Transverse colon (tissue), 4 donors: ENCODE data around the gene CFAP206. TPM values are rescaled to one million over a fixed set of nuclear protein-coding genes. Genes with fewer than 3 reads are reported as not detected.

Experiments
- DNase-seq: peaks from one replicate; pipeline ENCODE4 v3.0.0-alpha.2; 2019
- H3K27ac ChIP-seq, 4 donors: fragments of 200-600 bp; sonication (generic); 2 replicates each; pipeline ENCODE4 v1.5.1; 2016 to 2018; ENCODE audit warnings: inconsistent platforms in 4 of 4
- H3K27me3 ChIP-seq: fragments of 200-600 bp; sonication (generic); 2 replicates; pipeline ENCODE4 v1.5.1; 2017; ENCODE audit warnings: inconsistent platforms
- H3K36me3 ChIP-seq, 4 donors: fragments of 200-600 bp; sonication (generic); 2 replicates each; pipeline ENCODE4 v1.5.1; 2017 to 2019; ENCODE audit warnings: inconsistent platforms in 4 of 4
- H3K4me1 ChIP-seq, 4 donors: fragments of 200-600 bp; sonication (generic); 2 replicates each; pipeline ENCODE4 v1.5.1; 2017 to 2020; ENCODE audit warnings: inconsistent platforms in 4 of 4
- H3K4me3 ChIP-seq, 4 donors: fragments of 200-600 bp; sonication (generic); 1 replicate in 1 of 4; 2 replicates in 3 of 4; pipeline versions ENCODE4 v1.5.1 to v1.6.1; 2017 to 2019; ENCODE audit warnings: inconsistent platforms in 4 of 4
- H3K9me3 ChIP-seq, 2 donors: fragments of 200-600 bp; sonication (generic); 2 replicates each; pipeline ENCODE4 v1.5.1; 2017 to 2019; ENCODE audit warnings: inconsistent platforms in 2 of 2
- EP300 ChIP-seq: sonication (generic); formaldehyde crosslinking; IDR thresholded peaks from one replicate; pipeline ENCODE4 v1.6.1; 2017; ENCODE audit warnings: antibody characterized with exemption, low read depth
- POLR2A ChIP-seq: fragments of 450-650 bp; IDR thresholded peaks from one replicate; pipeline ENCODE4 v1.6.1; 2016; ENCODE audit warnings: antibody characterized with exemption, mild to moderate bottlenecking, moderate library complexity
- POLR2AphosphoS5 ChIP-seq, 3 donors: sonication (generic); formaldehyde crosslinking; IDR thresholded peaks; one replicate each; pipeline ENCODE4 v1.6.1; 2016; ENCODE audit warnings: antibody characterized with exemption in 3 of 3
- WGBS, 2 donors: methylation state at CpG; one replicate each; pipeline ENCODE4 v1.1.5; 2018; ENCODE audit warnings: low coverage in 1 of 2; 5-methylcytosine and 5-hydroxymethylcytosine counted together
- in situ Hi-C, 4 donors: fragments of 200-750 bp; cut with MboI; loops; one replicate each; pipeline versions ENCODE4 v1.15.0 to v1.15.1; 2017; ENCODE audit warnings: low sequenced_read_pairs in 3 of 4, low pct_ligation_motif_present in 1 of 4, low pct_unique_long_range_greater_than_20kb in 1 of 4
- intact Hi-C: fragments of 100-400 bp; cut with DNase I; formaldehyde crosslinking; loops from one replicate; pipeline ENCODE4 v1.15.1; 2023; ENCODE audit warnings: low total_unique reads
- total RNA-seq, 4 donors: library from RNA; depleted of rRNA; stranded (reverse); fragments of >200 nt; gene quantifications; one replicate each; pipeline ENCODE4 v1.1.0, GENCODE V29; 2016
- TF ChIP-seq, protein P1 (sequence below), 5 experiments: fragments of 200-600 bp in 3 of 5; fragments of 450-650 bp in 2 of 5; sonication (generic) in 3 of 5; IDR thresholded peaks; 1 replicate in 2 of 5; 2 replicates in 3 of 5; pipeline ENCODE4 v1.5.1; 2016 to 2017; ENCODE audit warnings: antibody characterized with exemption in 5 of 5, inconsistent platforms in 3 of 5, mild to moderate bottlenecking in 2 of 5, moderate library complexity in 1 of 5

Gene CFAP206
- total RNA-seq, 4 donors from 2014 or later = not detected

DNA sequence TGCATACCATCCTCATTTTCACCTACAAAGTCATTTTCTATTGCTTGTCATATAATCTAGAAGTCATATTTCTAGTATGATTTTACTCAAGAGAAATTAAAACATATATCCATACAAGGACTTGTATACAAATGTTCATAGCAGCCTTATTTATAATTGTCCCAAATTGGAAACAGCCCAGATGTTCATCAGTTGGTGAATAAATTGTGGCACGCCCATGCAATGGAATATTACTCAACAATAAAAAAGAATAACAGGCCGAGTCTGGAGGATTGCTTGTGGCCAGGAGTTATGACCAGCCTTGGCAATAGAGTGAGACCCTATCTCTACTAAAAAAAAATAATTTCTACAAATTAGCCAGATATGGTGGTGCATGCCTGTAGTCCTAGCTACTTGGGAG lies 34.4 kb upstream of the CFAP206 start:
- 90 to 93% methylated on average over 2 of the region's 2 CpGs for WGBS, 2 donors
- no peak overlapping the region for H3K4me3 ChIP-seq
- H3K4me1 ChIP-seq = no peaks in the 10 kb centered on the region
- no peaks in the 10 kb centered on the region for H3K27me3 ChIP-seq
- no peak overlapping the region for H3K27ac ChIP-seq
- TF ChIP-seq POLR2A = no peak
- TF ChIP-seq, protein P1, sequence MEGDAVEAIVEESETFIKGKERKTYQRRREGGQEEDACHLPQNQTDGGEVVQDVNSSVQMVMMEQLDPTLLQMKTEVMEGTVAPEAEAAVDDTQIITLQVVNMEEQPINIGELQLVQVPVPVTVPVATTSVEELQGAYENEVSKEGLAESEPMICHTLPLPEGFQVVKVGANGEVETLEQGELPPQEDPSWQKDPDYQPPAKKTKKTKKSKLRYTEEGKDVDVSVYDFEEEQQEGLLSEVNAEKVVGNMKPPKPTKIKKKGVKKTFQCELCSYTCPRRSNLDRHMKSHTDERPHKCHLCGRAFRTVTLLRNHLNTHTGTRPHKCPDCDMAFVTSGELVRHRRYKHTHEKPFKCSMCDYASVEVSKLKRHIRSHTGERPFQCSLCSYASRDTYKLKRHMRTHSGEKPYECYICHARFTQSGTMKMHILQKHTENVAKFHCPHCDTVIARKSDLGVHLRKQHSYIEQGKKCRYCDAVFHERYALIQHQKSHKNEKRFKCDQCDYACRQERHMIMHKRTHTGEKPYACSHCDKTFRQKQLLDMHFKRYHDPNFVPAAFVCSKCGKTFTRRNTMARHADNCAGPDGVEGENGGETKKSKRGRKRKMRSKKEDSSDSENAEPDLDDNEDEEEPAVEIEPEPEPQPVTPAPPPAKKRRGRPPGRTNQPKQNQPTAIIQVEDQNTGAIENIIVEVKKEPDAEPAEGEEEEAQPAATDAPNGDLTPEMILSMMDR (IDR thresholded peaks at IDR 0.05) = no peak
- TF ChIP-seq POLR2AphosphoS5 (IDR thresholded peaks at IDR 0.05) = no peak
- no peak for TF ChIP-seq EP300
- intact Hi-C loops = no loop called here
- DNase-seq = no peak
- peaks cover 0 to 4% of the 10 kb centered on the region in 2 donors for H3K9me3 ChIP-seq
- no peaks in the 10 kb centered on the region for H3K36me3 ChIP-seq
- in situ Hi-C loops = no loop called here

DNA sequence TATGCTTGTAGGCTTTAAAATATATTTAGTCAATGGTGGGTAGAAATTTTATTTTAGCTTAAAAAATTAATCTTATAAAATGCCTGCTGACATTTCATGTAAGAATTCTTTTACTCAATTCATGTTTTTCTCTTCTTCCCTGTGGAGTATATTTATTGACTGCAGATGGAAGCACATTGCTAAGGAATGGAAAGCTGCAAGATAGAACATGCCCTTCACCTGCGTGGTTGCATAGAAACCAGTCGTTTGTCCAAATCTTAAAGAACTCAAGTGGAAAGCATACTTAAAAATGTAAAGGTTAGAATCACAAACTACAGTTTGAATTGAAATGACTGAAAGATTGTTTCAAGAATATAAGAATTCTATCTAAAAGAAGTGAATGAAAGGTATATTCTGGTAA lies 32.5 kb upstream of the CFAP206 start:
- Histone ChIP-seq H3K4me3 (no peak overlapping the region), H3K27ac (no peak overlapping the region), H3K4me1 (no peaks in the 10 kb centered on the region), H3K9me3 (peaks cover 0 to 4% of the 10 kb centered on the region in 2 donors), H3K36me3 (no peaks in the 10 kb centered on the region), H3K27me3 (no peaks in the 10 kb centered on the region)
- in situ Hi-C loops (no loop called here), intact Hi-C loops (no loop called here)
- DNase-seq = no peak
- TF ChIP-seq POLR2A = no peak
- no peak for TF ChIP-seq EP300
- TF ChIP-seq, protein P1 (IDR thresholded peaks at IDR 0.05) = no peak
- no peak for TF ChIP-seq POLR2AphosphoS5 (IDR thresholded peaks at IDR 0.05)
- WGBS, 2 donors = 92 to 94% methylated on average over 2 of the region's 2 CpGs

DNA sequence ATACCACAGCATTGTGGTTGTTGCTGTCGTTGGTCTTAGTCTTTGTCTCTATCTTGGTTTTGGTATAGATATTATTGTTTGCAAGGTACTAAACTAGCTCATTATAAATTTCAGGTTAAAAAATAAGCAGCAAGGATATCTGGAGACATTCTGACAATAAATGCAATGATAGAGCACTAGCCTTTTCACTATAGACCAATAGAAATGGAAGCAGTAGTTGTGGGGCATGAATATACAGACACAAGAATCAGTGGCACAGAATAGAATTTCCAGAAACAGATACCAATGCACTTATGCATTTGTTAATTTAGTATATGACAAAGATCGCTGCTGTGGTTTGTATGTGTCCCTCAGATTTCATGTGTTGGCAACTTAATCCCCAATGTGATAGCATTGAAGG lies 31.1 kb upstream of the CFAP206 start:
- DNase-seq = no peak
- 89 to 92% methylated on average over 2 of the region's 2 CpGs for WGBS, 2 donors
- H3K4me3 ChIP-seq = no peak overlapping the region
- peaks cover 0 to 4% of the 10 kb centered on the region in 2 donors for H3K9me3 ChIP-seq
- H3K36me3 ChIP-seq = no peaks in the 10 kb centered on the region
- H3K27me3 ChIP-seq = no peaks in the 10 kb centered on the region
- no peak overlapping the region for H3K27ac ChIP-seq
- H3K4me1 ChIP-seq = no peaks in the 10 kb centered on the region
- in situ Hi-C loops = no loop called here
- intact Hi-C loops = no loop called here
- TF ChIP-seq POLR2AphosphoS5 (IDR thresholded peaks at IDR 0.05) (no peak), EP300 (no peak), POLR2A (no peak)
- TF ChIP-seq, protein P1 (IDR thresholded peaks at IDR 0.05) = no peak

DNA sequence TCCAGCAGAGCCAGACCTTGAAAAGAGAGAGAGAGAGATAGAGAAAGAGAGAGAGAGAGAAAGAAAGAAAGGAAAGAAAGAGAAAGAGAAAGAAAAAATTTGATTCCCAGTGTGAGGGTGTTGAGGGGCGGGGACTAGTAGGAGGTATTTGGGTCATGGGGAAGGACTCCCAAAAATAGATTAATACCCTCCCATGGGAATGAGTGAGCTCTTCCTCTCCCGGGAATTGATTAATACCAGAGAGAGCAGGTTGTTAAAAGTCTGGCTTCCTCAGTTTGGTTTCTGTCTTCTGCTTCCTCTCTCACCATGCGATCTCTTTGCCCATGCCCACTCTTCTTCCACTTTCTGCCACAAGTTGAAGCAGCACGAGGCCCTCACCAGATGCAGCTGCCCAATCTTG lies 28.8 kb upstream of the CFAP206 start:
- Histone ChIP-seq H3K4me1 (no peaks in the 10 kb centered on the region), H3K27me3 (no peaks in the 10 kb centered on the region), H3K27ac (no peak overlapping the region), H3K36me3 (no peaks in the 10 kb centered on the region), H3K9me3 (no peaks in the 10 kb centered on the region), H3K4me3 (no peak overlapping the region)
- intact Hi-C loops = no loop called here
- 85 to 90% methylated on average over 3 to 4 of the region's 4 CpGs for WGBS, 2 donors
- no peak for DNase-seq
- in situ Hi-C loops = no loop called here
- TF ChIP-seq, protein P1 (IDR thresholded peaks at IDR 0.05) = no peak
- TF ChIP-seq POLR2A (no peak), EP300 (no peak), POLR2AphosphoS5 (IDR thresholded peaks at IDR 0.05) (no peak)
